Epidermal melanocyte (primary cell): ENCODE data around the gene NUAK1.
"Not testable (repeated sequence)": the region's sequence is repeated elsewhere in the genome, so short reads cannot be mapped to it uniquely, and the experiment has no call there.

Experiments used
- DNase-seq: peaks from one replicate; pipeline ENCODE4 v3.0.0; 2011; ENCODE audit warnings: low spot score; ENCODE audit not compliant: insufficient read length

NUAK1 gene

GRCh38 chr12:106147956-106148355 lies 9.2 kb upstream of the NUAK1 start:
- DNase-seq: no peak

DNA sequence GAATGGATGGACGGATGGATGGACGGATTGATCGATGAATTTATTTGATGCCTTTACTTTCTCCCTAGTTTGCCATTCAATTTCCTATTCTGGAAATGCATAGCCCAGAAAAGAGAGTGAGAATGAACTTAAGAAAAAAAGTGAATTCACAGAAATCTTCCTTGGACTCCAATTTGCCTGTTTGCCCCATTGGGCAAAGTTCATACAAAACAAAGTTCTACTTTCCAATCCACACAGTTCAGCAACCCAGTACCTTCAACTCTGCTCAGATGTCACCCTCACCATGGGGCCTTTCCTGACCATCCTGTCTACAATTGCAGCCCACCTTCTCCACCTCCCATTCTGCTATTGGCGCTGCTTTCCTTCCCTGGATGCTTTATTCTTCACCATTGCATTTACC lies 8.2 kb upstream of the NUAK1 start:
- DNase-seq: no peak

GRCh38 chr12:106145539-106146447 lies 7.0 kb upstream of the NUAK1 start:
- DNase-seq: no peak

- no peak for DNase-seq
Measured at GRCh38 chr12:106144847-106145246, 6.1 kb upstream of the NUAK1 start.

DNA sequence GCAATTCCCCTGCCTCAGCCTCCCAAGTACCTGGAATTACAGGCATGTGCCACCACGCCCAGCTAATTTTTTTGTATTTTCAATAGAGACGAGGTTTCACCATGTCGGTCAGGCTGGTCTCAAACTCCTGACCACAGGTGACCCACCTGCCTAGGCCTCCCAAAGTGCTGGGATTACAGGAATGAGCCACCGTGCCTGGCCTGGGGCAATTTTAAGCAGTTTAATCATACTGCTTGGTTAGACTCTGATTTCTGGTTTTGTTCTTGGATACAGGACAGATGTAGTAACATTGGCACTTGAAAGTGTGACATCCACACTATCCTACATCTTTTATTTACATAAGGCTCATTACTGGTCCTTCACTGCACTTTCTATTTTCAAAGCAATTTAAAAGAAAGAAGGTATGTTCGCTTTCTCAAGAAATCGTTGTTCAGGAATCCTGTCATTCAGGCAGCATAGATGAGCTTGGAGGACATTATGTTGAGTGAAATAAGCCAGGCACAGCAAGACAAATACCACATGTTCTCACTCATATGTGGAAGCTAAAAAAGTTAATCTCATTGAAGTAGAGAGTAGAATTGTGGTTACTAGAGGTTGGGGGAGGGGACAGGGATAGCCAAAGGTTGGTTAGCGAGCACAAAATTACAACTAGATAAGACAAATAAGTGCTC lies 4.0 kb upstream of the NUAK1 start:
- DNase-seq: no peak

DNA sequence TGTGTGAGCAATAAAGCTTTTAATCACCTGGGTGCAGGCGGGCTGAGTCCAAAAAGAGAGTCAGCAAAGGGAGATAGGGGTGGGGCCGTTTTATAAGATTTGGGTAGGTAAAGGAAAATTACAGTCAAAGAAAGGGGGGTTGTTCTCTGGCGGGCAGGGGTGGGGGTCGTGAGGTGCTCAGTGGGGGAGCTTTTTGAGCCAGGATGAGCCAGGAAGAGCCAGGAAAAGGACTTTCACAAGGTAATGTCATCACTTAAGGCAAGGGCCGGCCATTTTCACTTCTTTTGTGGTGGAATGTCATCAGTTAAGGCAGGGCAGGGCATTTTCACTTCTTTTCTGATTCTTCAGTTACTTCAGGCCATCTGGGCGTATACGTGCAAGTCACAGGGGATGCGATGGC lies 3.2 kb upstream of the NUAK1 start:
- not testable (repeated sequence) for DNase-seq

DNA sequence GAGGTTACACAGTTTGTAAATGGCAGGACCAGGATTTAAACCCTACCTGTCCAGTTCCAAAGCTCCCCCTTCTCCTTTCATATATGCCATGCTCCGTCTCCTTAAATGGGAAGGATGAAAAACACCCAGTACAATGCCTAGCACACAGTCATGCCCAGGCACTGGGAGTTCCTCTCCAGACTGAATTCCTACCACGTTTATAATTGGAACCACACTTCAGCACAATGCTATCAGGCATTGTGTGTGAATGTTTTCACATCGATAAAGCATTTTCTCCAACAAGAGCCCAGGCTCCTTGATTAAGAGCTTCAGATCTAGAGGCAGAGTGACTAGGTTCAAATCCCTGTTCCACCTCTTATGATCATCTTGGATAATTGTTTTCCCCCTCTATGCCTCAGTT lies 2.7 kb upstream of the NUAK1 start:
- DNase-seq: no peak

DNA sequence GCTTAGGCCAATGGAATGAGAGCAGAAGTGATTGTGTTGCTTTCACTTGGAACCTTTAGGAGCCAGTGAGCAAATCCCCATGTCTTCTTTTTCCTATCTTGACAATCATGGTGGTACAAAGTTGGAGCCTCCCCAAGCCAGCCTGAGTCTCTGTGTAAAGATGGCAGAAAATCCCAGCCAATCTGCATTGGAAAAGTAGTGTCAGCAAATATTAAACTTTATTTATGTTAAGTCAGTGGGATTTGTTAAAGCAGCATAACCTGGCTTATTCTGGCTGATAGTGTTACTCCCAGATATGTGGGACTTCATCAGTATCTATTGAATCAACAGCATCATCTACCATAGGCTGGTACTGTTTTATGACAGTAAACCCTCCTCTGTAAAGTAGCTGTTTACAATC lies 2.2 kb upstream of the NUAK1 start:
- no peak for DNase-seq

DNA sequence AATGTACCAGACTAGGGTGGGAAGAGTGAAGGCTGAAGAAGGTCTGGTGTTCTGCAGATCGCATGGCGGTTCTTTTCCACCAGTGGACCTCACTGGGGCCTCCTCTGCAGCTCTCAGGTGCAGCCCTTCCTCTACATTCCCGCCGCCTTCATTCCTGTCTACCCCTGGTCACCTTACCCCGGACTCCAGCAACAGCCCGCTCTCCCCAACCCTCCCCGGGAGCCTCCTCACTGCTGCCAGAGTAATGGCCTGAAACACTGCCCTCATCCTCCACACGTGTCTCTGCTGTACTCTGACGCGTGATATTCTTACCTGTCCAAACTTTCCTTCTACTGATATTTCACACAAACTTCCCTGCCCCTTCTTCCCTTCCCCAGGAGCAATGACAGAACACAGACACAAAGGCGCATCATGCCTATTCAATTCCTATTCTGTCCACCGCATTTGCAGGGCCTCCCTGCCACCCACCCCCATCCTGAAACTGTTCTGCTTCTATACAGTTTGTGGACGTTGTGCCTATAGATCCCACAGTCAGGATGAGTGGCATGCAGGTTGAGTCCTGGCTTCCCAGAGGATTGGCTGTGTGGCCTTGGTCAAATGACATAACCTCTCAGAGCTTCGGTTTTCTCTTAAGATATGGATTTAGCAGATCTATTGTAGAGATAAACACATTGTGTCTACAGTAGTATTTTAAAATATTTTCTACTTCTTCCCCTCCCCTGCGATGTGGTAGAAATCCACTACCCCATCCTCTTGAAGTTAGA lies 1.7 kb upstream of the NUAK1 start:
- no peak for DNase-seq

- no peak for DNase-seq
Measured at GRCh38 chr12:106139422-106140171, 843 bp upstream of the NUAK1 start.

DNA sequence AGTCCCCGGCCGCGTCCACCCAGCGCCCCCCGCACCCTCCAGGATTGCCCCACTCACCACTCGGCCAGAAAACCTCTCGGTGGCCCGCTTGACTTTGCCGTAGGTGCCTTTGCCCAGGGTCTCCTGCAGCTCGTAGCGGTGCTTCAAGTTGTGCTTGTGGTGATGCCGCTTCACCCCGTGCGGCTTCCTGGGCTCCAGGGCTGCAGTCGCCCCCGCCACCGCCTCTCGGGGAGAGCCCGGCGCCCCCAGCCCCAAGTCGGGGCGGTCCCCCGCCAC lies 459 bp downstream of the NUAK1 start:
- DNase-seq: no peak

- no peak for DNase-seq
Measured at GRCh38 chr12:106137530-106138356, 1.0 kb downstream of the NUAK1 start.

DNA sequence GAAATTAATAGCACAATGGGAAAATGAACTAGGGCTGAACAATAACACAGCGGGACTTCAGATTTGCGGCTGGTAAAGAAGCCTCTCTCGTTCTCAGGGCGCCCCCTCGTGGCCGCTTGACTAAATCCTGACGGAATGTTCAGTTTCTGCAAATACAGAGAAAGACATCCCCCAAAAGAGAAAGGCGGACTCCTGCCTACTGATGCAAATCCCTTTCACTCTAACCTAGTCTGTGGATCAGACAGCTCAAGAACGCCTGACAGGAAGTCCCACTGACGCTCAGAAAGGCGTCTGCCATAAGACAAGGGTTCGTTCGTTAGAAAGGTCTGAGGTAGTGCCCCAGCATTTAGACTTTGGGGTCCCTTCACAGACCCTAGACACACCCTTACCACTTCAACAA lies 2.5 kb downstream of the NUAK1 start:
- DNase-seq: no peak

DNA sequence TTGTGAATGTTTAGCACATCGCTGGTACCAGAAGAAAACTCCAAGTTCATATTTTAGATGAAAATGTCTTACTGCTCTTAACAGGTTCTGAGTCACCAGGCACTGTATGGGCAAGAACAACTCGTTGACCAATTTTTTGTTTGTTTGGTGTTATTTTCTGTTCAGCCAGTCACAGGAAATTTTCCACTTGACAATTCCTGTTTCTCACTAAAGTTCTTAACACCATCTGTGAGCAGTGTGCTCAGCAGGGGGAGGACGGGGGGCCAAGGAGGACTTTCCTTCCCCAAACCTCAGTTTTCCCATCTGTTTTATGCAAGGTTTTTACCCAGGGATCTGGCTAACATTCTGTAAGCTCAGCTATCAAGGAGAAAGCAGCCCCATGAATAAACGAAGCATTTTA lies 3.0 kb downstream of the NUAK1 start:
- no peak for DNase-seq

- no peak for DNase-seq
Measured at GRCh38 chr12:106135075-106135474, 3.7 kb downstream of the NUAK1 start.

DNA sequence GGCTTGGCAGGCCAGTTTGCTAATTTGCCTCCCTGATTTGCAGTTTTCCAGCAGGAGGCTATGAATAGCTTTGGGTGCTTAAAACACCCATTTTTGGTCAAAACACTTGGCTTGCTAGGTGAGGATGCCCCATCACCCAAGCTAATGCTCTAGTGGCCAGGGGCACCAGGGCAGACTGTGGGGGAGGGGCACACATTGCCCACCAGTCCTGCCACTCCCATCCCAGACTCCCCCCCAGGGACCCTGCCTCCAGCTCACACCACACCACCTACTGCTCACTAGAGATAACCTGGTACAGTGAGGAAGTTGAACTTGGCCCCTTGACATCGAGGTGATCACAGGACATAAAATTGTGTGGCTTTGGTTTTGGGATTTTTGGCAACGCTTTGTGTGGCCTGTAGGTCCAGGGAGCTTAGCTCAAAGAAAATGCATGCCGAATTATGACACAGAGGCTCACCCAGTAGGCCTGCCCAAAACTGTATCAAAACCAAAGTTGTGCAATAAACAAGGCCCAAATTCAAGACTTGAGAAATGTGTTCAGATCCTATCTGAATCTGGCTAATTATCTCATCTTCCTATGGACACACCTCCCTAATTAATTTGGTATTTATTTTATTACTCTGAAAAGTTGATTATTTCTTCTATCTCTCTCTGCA lies 4.3 kb downstream of the NUAK1 start:
- DNase-seq: no peak

DNA sequence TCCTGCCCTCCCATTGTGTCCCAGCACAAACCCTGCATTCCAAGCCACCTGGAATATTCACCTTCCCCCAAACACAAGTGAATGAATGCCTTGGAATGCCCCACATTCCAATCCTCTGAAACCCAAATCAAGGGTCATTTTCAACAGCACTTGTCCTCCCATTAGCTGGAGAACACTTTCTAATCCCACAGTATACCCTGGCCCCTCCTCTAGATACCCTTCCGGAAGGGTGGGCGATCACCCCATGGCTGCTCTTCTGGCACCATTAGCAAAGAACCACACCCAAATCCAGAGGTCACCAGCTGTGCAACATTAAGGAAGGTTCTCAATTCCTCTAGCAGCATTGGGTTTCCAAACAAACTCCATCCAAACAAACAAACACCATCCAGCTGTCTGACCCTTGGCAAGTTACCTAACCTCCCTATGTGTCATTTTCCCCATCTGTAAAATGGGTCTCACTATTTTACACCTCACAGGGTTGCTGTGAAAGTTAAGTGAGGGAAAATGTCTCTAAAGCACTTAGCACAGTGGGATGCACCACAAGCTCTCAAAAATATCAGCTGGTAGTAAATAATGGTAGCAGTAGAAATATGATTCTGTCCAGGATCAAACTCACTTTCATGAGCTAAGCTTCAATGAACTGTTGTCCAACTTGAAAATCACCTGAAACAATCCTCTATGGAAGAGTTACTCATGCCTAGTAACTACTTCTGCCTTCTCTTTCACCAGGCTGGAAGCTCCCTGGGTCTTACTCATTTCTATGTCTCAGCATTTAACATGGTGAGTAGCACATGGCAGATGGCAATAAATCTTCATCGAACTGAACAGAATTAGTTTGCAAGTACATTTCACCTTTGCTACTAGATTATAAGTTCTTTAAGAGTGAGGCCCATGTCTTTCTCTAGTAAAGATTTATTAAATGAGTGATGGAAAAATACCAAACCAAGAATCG lies 5.3 kb downstream of the NUAK1 start:
- no peak for DNase-seq

DNA sequence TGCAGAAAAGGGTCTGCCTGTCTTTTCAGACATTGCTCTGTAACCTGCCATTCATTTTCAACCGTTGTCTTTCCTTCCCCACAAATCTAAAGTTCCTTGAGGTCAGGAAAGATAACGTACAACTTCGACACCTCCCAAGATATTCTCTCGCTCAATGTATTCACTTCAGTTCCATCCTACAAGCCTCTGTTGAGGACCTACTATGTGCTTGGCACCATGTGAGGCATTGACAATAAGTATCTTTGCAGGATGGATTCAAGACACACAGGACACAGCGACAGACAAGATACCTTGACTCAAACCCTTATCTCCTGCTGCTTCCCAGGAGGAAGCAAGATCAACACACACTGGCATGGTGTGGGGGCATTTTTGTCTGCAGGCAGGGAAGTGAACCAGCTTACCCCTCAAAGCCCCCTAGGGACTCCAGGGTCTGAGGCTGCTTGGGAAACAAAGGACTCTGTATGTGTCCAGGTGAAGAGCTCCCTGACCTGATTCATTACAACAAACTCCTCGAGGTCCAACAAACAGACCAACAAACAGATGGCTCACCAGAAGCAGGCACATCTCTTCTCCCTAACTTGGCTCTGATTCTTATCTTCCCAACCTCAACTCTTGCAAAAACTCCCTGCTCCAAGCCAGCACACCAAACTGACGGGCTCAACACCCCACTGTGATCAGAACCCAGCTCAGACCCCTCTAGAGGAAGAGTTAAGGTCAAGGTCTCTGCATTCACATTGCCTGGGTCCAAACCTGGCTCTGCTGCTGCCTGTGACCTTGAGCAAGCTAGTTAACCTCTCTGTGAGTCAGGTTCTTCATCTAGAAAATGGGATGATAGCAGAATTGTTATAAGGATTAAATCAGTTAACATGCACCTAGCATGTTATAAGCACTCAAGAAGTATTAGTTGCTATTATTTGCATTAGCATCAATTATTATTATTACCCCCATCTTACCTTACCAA lies 6.3 kb downstream of the NUAK1 start:
- DNase-seq: no peak
